Stimulated activated CD4-positive, alpha-beta T cell treated with anti-CD3 and anti-CD28 coated beads, Interleukin-2, amount 100 ng/mL, for 4 hours (primary cell): Measurements from ENCODE around the gene ATP6V1G3.
"Not testable (repeated sequence)": the region's sequence is repeated elsewhere in the genome, so short reads cannot be mapped to it uniquely, and the experiment has no call there.

Experiments used
- DNase-seq: peaks from one replicate; pipeline ENCODE4 v3.0.0-alpha.2; 2020; ENCODE audit warnings: low read depth

Gene ATP6V1G3

DNA sequence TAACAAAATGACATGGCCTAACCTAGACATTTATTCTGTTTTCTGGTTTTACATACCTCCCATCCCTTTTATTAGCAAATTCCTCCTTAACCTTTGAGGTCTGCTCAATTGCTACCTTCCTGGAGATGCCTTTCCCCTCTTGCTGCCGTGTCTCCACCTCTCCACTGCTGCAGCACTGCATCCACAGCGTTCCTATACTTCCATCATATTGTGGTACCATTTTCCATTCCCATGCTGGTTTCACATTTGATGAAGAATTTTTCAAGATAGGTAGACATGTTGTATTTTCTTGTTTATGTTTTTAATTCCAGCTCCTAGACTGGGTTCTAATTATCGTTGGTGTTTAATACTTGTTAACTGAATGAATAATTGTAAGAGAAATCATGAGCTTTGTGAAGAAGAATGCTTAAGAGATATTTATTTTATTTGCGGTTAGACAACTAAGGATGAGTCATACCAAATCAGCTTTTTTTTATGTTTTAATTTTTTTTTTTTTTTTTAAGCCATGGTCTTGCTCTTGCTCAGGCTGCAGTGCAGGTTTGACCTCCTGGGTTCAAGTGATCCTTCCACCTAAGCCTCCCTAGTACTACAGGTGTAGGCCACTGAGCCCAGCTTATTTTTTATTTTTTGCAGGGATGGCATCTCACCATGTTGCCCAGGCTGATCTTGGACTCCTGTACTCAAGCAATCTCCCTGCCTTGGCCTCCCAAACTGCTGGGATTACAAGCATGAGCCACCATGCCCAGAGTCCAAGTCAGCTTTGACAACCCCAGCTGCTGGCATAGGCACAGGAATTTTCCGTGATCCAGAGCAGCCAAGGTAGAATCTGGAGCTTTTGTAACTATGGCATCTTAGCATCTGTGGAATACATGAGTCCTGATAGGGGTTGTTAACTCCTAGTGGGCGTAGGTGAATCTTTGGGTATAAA lies 44.0 kb downstream of the ATP6V1G3 start:
- DNase-seq: no peak

DNA sequence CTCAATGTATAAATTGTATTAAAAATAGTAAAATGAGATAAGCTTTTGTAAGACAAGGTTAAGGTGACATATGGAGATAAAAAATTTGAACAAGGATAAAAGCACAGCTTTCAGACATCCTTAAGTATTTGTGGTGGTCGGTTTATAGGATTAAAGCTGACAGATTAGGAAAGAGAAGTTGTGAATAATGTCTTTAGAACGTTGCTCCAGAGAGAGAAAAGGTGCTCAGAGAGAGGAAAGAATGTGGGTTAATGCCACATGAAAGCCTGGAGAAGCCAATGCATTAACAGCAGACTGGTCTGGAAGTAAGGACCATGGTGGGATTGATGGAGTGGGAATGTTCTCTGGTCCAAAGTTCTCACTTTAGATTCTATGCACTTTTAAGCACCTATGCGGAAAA lies 44.8 kb downstream of the ATP6V1G3 start:
- no peak for DNase-seq

DNA sequence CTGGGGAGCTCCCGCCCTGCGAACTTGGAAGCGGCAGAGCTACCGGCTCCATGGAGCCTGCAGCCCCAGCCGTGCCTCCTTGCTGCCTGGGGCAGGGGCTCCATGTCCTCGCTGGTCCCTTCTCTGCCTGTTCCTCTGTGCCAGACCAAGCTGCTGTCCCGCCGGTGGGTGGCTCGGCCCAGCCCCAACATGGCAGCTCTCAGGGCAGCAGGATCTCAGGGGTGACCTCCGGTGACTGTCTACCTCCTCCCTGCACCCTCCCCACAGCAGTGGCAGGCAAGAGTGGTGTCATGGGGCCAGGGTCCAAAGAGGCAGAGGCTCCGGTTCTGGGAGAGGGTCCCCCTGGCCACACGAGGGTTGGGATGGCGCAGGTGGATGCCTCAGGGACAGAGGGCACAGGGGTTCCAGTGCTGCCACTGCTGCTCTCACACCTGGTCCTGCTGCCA lies 45.8 kb downstream of the ATP6V1G3 start:
- no peak for DNase-seq

DNA sequence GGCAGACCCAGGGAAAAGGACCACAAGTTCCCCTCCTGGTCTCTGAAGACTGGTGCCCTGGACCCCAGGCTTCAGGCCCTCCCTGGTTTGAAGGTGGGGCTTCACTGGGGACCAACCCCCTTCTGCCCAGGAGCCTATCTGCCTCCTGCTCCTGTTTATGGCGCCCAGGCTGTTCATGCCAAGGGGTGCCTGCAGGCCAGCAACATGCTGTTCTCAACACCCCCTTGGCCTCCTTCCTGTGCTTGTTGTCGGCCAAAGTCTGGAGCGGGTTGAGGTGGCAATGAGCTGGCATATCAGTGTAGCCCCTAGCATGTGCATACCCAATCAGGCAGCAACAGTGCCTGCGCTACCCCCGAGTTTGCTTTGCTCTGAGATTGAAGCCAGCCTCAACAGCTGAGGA lies 46.3 kb downstream of the ATP6V1G3 start:
- no peak for DNase-seq

DNA sequence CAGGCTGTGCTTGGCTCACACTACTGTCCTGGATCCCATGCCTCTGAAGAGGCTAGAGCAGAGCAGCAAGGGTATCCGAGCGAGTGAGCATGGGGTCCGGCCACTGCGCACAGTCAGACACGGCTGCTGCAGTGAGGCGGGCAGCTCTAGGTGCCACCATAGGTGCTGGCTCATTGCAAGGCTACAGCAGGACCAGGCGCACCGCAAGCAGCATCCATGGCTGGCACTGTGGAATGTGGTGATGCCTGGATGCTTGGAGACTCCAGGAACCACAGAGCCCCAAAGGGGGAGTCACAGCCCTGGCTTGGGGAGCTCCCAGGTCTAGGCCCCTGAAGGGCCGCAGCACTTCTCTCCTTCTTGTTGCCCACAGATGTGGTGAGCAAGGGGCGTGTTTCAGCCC lies 47.2 kb downstream of the ATP6V1G3 start:
- DNase-seq: no peak

DNA sequence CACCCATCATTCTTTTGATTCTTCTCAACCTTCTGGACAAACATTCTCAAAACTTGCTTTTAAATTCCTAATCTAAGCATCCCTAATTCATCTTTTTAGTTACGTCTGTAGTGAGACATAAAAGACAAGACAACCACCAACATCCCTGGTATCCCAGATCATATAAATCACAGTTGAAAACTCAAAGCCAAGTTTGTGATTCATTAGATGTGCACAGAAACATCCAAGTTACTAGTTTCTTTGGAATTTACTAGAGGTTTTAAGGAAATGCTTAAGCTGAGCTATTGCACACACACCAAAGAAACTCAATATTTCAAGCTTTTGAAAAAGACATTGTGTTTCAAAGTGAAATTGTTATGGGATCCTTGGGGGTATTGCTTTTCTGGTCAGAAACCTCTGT lies 47.6 kb downstream of the ATP6V1G3 start:
- DNase-seq: no peak

DNA sequence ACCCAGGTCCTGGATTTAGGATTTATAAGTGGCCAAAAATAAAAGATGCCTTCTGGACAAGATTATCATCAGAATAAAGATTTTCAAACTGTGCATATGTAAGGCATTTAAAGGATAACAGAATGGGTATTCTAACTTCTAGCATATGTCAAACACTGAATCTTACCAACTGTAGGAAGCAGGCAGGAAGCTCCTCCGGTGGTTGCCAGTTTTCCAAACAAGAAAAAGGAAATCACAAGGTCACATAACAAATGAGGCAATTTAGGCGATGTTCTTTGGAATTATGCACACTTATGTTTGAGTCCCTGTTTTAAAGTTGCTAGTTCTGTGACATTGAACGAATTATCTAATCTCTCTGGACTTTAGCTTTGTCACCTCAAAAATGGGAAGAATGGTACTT lies 48.9 kb downstream of the ATP6V1G3 start:
- no peak for DNase-seq

DNA sequence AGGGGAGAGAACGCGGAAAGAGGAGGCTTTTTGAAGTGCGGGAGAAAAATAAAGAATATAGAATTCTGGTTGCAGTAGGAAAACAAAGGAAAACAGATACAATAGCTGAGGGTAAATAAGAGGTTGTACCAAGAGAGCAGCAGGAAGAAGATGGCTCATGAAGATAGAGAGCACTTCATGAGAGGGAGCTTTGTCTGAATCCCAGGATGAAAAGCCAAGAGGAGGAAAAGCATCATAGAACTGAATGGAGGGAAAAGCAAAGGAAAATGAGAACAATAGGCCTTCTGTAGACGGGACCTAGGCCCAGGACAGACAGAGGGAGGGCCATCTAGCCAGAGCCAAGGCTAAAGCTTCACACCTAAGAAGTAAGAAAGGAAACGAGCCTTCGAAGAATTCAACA lies 49.5 kb downstream of the ATP6V1G3 start:
- DNase-seq: no peak

DNA sequence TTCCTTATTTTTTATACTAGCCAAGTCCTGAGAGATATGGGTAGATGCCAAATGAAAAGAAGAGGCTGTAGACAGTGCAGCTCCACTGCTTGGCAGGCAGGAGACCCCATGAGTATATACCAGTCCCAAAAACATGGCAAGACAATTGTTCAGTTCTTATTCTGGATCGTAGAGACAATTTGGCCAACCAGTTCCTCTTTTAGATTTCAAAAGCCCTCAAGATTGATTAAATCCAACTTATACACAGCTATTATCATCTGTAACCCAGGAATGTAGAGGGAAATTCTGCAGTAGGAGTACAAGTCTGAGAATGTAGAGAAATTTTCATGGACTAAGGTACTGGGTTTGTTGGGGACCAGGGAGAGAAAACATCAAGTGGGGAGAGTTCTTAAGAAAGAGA lies 50.3 kb downstream of the ATP6V1G3 start:
- no peak for DNase-seq

DNA sequence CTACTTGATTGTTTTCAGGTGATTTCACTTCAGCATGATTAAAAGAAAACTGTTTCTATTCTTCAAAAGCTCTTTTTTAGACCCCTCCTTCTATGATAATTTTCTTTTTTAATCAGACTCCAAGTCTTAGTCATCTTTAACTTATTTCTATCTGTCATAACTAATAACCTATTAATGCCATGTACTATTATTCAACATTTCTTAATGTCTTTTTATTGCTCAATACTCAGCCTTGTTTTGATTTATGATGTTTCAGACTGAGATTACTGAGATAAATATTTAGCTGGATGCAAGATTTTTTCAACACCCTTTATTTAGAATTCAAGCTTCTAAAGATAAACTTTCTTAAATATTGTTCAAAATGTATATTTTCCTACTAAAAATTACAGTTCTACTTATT lies 53.6 kb downstream of the ATP6V1G3 start:
- DNase-seq: no peak

DNA sequence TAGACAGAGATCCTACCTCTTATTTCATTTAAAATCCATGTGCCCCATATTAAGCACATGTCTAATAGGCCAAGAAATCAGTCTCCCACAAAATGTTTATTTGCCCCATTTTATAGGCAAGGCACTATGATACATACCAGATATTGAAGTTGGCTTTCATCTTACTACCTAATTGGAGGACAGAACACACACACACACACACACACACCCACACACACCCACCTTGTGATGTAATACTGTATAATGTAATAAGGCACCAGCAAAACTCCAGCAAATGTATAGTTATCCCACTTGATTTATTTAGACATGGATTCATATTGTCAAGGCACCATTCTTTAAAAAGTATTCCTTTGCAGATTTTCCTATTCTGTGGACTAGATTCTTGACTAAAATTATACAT lies 56.8 kb downstream of the ATP6V1G3 start:
- no peak for DNase-seq

DNA sequence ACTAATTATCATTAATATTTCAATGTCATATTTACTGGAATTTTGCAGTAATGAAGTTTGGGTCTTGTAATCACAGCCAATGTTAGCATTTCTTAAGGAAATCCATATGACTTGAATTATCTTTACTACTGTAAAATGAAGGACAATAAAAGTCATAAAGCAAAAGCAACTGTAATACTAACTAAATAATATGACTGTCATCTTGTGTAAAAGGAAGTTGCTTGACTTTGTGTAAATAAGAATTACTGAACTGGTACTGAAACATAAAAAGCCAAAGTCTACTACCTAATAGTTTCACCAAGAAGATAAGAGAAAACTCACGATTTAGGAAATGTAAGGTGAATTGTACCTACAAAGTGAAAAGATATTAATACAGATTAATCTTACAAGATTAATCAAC lies 57.5 kb downstream of the ATP6V1G3 start:
- DNase-seq: no peak

DNA sequence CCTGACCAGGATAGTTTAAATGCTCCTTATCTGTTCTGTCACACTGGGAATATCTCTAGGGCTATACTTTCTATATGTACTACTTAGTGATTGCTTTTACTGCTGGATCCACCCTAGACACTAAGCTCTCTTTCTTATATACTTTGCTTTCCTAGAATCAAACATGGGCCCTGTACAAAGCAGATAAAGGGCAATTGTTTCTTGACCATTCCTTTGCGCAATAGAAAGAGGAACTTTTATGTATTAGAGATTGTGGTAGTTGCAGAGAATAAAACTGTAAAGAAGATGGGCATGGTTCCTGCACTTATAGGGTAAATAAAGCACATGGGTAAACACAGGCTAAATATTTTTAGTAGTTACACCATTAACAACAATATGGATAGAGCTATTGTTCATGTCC lies 58.8 kb downstream of the ATP6V1G3 start:
- no peak for DNase-seq

DNA sequence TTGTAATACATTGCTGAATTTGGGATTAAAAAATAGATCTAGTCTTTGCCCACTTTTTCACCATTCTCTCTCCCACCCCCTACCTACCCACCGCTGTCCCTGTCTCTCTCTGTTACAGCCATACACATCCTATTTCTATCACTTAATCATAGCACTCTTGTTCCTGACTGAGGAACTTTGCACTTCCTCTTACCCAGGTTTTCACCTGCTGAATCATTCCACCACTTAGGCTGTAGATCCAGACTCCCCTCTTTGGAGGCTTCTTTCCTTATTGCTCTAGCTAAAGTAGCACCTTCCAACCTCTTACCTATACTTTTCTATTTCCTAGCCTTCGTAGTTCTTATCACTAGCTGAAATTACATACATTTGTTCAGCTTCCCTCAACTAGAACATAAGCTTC lies 59.6 kb downstream of the ATP6V1G3 start:
- no peak for DNase-seq

DNA sequence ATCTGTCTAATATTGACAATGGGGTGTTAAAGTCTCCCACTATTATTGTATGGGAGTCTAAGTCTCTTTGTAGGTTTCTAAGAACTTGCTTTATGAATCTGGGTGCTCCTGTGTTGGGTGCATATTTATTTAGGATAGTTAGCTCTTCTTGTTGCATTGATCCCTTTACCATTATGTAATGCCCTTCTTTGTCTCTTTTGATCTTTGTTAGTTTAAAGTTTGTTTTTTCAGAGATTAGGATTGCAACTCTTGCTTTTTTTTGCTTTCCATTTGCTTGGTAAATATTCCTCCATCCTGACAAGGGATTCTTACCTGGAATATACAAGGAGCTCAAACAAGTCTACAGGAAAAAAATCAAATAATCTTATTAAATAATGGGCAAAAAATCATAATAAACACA lies 63.1 kb downstream of the ATP6V1G3 start:
- DNase-seq: not testable (repeated sequence)
